ENCODE results near the gene C20orf96.
"Not testable (repeated sequence)": the region's sequence is repeated elsewhere in the genome, so short reads cannot be mapped to it uniquely, and the experiment has no call there.

Gene C20orf96

GRCh38 chr20:290084-290831 lies at the start of gene C20orf96:
TSS of gene C20orf96 (minus strand) at chr20:290750. CDS start at chr20:290610, 140 bp downstream.
- Mint-ChIP-seq H3K4me3 (no peak within 1 kb of the TSS), H3K36me3 (ENCODE audit: low read depth) (no peaks in the 10 kb centered on the region), H3K27me3 (no peaks in the 10 kb centered on the region), H3K9me3 (no peaks in the 10 kb centered on the region), H3K27ac (no peak within 1 kb of the TSS), H3K4me1 (peaks cover 16% of the 10 kb centered on the region)
- DNase-seq (peak; percentile 92), ATAC-seq (peak; percentile 91)

DNA sequence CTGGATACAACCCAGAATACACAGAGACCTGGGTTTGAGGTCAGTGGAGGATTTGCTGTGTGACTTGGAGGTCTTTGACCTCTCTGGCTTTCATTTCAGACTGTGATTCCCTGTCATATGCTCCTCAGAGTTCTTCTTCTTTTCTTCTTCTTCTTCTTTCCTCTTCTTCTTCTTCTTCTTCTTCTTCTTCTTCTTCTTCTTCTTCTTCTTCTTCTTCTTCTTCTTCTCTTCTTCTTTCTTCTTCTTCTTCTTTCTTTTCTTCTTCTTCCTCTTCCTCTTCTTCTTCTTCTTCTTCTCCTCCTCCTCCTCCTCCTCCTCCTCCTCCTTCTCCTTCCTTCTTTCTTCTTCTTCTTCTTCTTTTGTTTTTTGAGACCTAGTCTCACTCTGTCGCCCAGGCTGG lies 45.5 kb upstream of the C20orf96 start:
- not testable (repeated sequence) for H3K27me3 Mint-ChIP-seq; H3K4me1 Mint-ChIP-seq; H3K36me3 Mint-ChIP-seq (ENCODE audit: low read depth); H3K9me3 Mint-ChIP-seq; ATAC-seq; DNase-seq; H3K4me3 Mint-ChIP-seq; H3K27ac Mint-ChIP-seq

GRCh38 chr20:334578-334977 lies 44.0 kb upstream of the C20orf96 start:
- Mint-ChIP-seq H3K4me1 (peaks cover 9% of the 10 kb centered on the region), H3K9me3 (no peaks in the 10 kb centered on the region), H3K27ac (no peak overlapping the region), H3K27me3 (no peaks in the 10 kb centered on the region), H3K4me3 (no peak overlapping the region), H3K36me3 (ENCODE audit: low read depth) (no peaks in the 10 kb centered on the region)
- DNase-seq: no peak
- ATAC-seq: no peak

- Mint-ChIP-seq H3K4me3 (no peak overlapping the region), H3K36me3 (ENCODE audit: low read depth) (peaks cover 4% of the 10 kb centered on the region), H3K4me1 (peaks cover 22% of the 10 kb centered on the region), H3K9me3 (no peaks in the 10 kb centered on the region), H3K27ac (no peak overlapping the region), H3K27me3 (no peaks in the 10 kb centered on the region)
- peak; percentile 63 for ATAC-seq
- DNase-seq: peak; percentile 63
Measured at GRCh38 chr20:330233-331149, 39.9 kb upstream of the C20orf96 start.

DNA sequence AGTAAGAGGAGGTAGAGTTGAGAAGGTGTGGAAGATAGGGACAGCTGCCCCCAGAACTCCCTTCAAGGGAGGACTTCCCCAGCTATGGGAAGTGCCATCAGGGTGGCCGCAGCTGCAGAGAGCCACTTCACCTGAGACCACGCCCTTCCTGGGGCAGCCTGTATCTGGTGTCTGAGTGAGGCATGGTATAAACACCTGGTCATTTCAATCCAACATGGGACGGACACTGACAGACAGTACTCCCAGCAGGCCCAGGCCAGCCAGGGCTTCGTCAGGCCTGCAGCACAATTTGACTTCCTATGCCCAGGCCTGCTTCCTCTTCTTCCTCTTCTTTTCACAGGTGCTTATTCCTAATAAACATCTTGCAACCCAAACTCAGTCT lies 39.3 kb upstream of the C20orf96 start:
- Mint-ChIP-seq H3K9me3 (no peaks in the 10 kb centered on the region), H3K4me1 (peaks cover 24% of the 10 kb centered on the region), H3K36me3 (ENCODE audit: low read depth) (peaks cover 4% of the 10 kb centered on the region), H3K27ac (no peak overlapping the region), H3K27me3 (no peaks in the 10 kb centered on the region), H3K4me3 (no peak overlapping the region)
- ATAC-seq (no peak), DNase-seq (no peak)

- ATAC-seq: no peak
- H3K36me3 Mint-ChIP-seq (ENCODE audit: low read depth): peaks cover 4% of the 10 kb centered on the region
- peaks cover 28% of the 10 kb centered on the region for H3K4me1 Mint-ChIP-seq
- no peak overlapping the region for H3K4me3 Mint-ChIP-seq
- H3K9me3 Mint-ChIP-seq: no peaks in the 10 kb centered on the region
- H3K27ac Mint-ChIP-seq: peak overlapping the region; percentile 44
- no peak for DNase-seq
- no peaks in the 10 kb centered on the region for H3K27me3 Mint-ChIP-seq
Measured at GRCh38 chr20:328975-329695, 38.6 kb upstream of the C20orf96 start.

GRCh38 chr20:328027-328974 lies 37.8 kb upstream of the C20orf96 start:
- no peak for DNase-seq
- Mint-ChIP-seq H3K9me3 (no peaks in the 10 kb centered on the region), H3K27me3 (no peaks in the 10 kb centered on the region), H3K36me3 (ENCODE audit: low read depth) (peaks cover 4% of the 10 kb centered on the region), H3K4me1 (peaks cover 35% of the 10 kb centered on the region), H3K27ac (peak overlapping the region; percentile 44), H3K4me3 (peak overlapping the region; percentile 78)
- no peak for ATAC-seq

- peak; percentile 7 for ATAC-seq
- H3K27ac Mint-ChIP-seq: peak overlapping the region; percentile 39
Measured at GRCh38 chr20:327186-328026, 36.9 kb upstream of the C20orf96 start.

GRCh38 chr20:326645-327185 lies 36.2 kb upstream of the C20orf96 start:
- Mint-ChIP-seq H3K27me3 (no peaks in the 10 kb centered on the region), H3K36me3 (ENCODE audit: low read depth) (peaks cover 4% of the 10 kb centered on the region), H3K4me1 (peaks cover 35% of the 10 kb centered on the region), H3K4me3 (peak overlapping the region; percentile 78), H3K27ac (no peak overlapping the region), H3K9me3 (no peaks in the 10 kb centered on the region)
- ATAC-seq: peak; percentile 5
- DNase-seq: no peak

More at GRCh38 chr20:327186-328026, 36.9 kb upstream of the C20orf96 start:
- Mint-ChIP-seq H3K36me3 (ENCODE audit: low read depth) (peaks cover 4% of the 10 kb centered on the region), H3K27me3 (no peaks in the 10 kb centered on the region), H3K4me1 (peaks cover 35% of the 10 kb centered on the region), H3K4me3 (peak overlapping the region; percentile 78), H3K9me3 (no peaks in the 10 kb centered on the region)
- peak; percentile 85 for DNase-seq

- Mint-ChIP-seq H3K9me3 (no peaks in the 10 kb centered on the region), H3K4me1 (peaks cover 35% of the 10 kb centered on the region), H3K4me3 (peak overlapping the region; percentile 78), H3K27ac (peak overlapping the region; percentile 79), H3K27me3 (no peaks in the 10 kb centered on the region), H3K36me3 (ENCODE audit: low read depth) (peaks cover 4% of the 10 kb centered on the region)
- DNase-seq: peak; percentile 65
- ATAC-seq: no peak
Measured at GRCh38 chr20:325889-326644, 35.5 kb upstream of the C20orf96 start.

GRCh38 chr20:325045-325888 lies 34.7 kb upstream of the C20orf96 start, which contains the start of gene SOX12:
TSS of gene SOX12 (plus strand) at chr20:325552. CDS start at chr20:325925, 373 bp downstream.
- Mint-ChIP-seq H3K4me1 (peaks cover 30% of the 10 kb centered on the region), H3K27me3 (no peaks in the 10 kb centered on the region), H3K36me3 (ENCODE audit: low read depth) (peaks cover 4% of the 10 kb centered on the region), H3K27ac (peak within 1 kb of the TSS; percentile 85), H3K4me3 (peak within 1 kb of the TSS; percentile 86), H3K9me3 (no peaks in the 10 kb centered on the region)
- DNase-seq (peak; percentile 99), ATAC-seq (peak; percentile 70)

Data from activated naive CD8-positive, alpha-beta T cell treated with anti-CD3 and anti-CD28 coated beads, Interleukin-2, amount 50 U/mL, for 24 hours (primary cell).